ENCODE data around the gene LMLN. TPM values are rescaled to one million over a fixed set of nuclear protein-coding genes. Genes with fewer than 3 reads are reported as not detected.

LMLN gene
- total and polyA plus RNA-seq, 4 experiments from 2014 or later: 1.9 to 6.5 (median 4.4) TPM

- Histone ChIP-seq H3K27ac (ENCODE audit: low read depth, low read length) (no peak overlapping the region), H3K4me1 (ENCODE audit: insufficient read depth, low read length) (no peaks in the 10 kb centered on the region), H3K27me3 (ENCODE audit: insufficient read depth, low read length) (no peaks in the 10 kb centered on the region), H3K9me3 (ENCODE audit: control insufficient read depth in 1 of 2, low read length in 2 of 2) (no peaks in the 10 kb centered on the region), H3K36me3 (ENCODE audit: insufficient read depth, low read length) (no peaks in the 10 kb centered on the region), H3K4me3 (ENCODE audit: low read length in 2 of 2) (no peak overlapping the region)
- H3K4me1 Mint-ChIP-seq: no peaks in the 10 kb centered on the region
- intact Hi-C loops (cut with micrococcal nuclease): no loop called here
- H3K27me3 Mint-ChIP-seq: no peaks in the 10 kb centered on the region
- no peak overlapping the region for H3K4me3 Mint-ChIP-seq
- ChIA-PET POLR2A (ENCODE audit: partially characterized antibody) (no interaction called here), CTCF (ENCODE audit: partially characterized antibody) (interaction anchor here (1.6 kb wide), 1 partner anchor 31 kb away, joined by 4 read pairs; no protein-coding TSS in a partner anchor)
- H3K9me3 Mint-ChIP-seq: no peaks in the 10 kb centered on the region
- peaks cover 7 to 15% of the 10 kb centered on the region in 2 donors for H3K36me3 Mint-ChIP-seq
- no peak for DNase-seq
- H3K27ac Mint-ChIP-seq: no peak overlapping the region
Observed at GRCh38 chr3:197936819-197937384, 23.1 kb upstream of the LMLN start.

GRCh38 chr3:197940745-197941384 is 19.2 kb upstream of the LMLN start:
- Mint-ChIP-seq H3K4me3 (no peak overlapping the region), H3K27me3 (no peaks in the 10 kb centered on the region), H3K4me1 (no peaks in the 10 kb centered on the region), H3K27ac (peak overlapping the region in 1 of 7 donors; percentile 12), H3K36me3 (peaks cover 7 to 15% of the 10 kb centered on the region in 2 donors), H3K9me3 (no peaks in the 10 kb centered on the region)
- intact Hi-C loops (cut with micrococcal nuclease): no loop called here
- ChIA-PET POLR2A (ENCODE audit: partially characterized antibody) (no interaction called here), CTCF (ENCODE audit: partially characterized antibody) (no interaction called here)
- Histone ChIP-seq H3K9me3 (ENCODE audit: control insufficient read depth in 1 of 2, low read length in 2 of 2) (no peaks in the 10 kb centered on the region), H3K36me3 (ENCODE audit: insufficient read depth, low read length) (no peaks in the 10 kb centered on the region), H3K27me3 (ENCODE audit: insufficient read depth, low read length) (no peaks in the 10 kb centered on the region), H3K4me3 (ENCODE audit: low read length in 2 of 2) (no peak overlapping the region), H3K4me1 (ENCODE audit: insufficient read depth, low read length) (no peaks in the 10 kb centered on the region), H3K27ac (ENCODE audit: low read depth, low read length) (no peak overlapping the region)
- DNase-seq: no peak

- peak overlapping the region in 1 of 8 donors; percentile 30 for H3K4me3 Mint-ChIP-seq
- no peaks in the 10 kb centered on the region for H3K27me3 Mint-ChIP-seq
- POLR2A ChIA-PET (ENCODE audit: partially characterized antibody): interaction anchor here (1.3 kb wide), 1 partner anchor 37 kb away, joined by 3 read pairs; no protein-coding TSS in a partner anchor
Observed at GRCh38 chr3:197942956-197943556, 17.0 kb upstream of the LMLN start.

GRCh38 chr3:197949191-197949777 is 10.7 kb upstream of the LMLN start:
- no peaks in the 10 kb centered on the region for H3K27me3 Mint-ChIP-seq
- no peaks in the 10 kb centered on the region for H3K9me3 ChIP-seq (ENCODE audit: control insufficient read depth in 1 of 2, low read length in 2 of 2)
- POLR2A ChIA-PET (ENCODE audit: partially characterized antibody): interaction anchor here (0.7 to 2.9 kb wide), 5 partner anchors 9 to 199 kb away, joined by 3 to 20 read pairs (median 3); partner anchors contain the start of genes LMLN and LRCH3
- CTCF ChIA-PET (ENCODE audit: partially characterized antibody): no interaction called here
- H3K27ac ChIP-seq (ENCODE audit: low read depth, low read length): peak overlapping the region; percentile 88
- peaks cover 23 to 36% of the 10 kb centered on the region in 2 donors for H3K36me3 Mint-ChIP-seq
- H3K9me3 Mint-ChIP-seq: no peaks in the 10 kb centered on the region
- peaks cover 24% of the 10 kb centered on the region for H3K36me3 ChIP-seq (ENCODE audit: insufficient read depth, low read length)
- no peaks in the 10 kb centered on the region for H3K27me3 ChIP-seq (ENCODE audit: insufficient read depth, low read length)
- H3K4me1 ChIP-seq (ENCODE audit: insufficient read depth, low read length): peaks cover 42% of the 10 kb centered on the region
- H3K4me3 ChIP-seq (ENCODE audit: low read length in 2 of 2): peak overlapping the region in 1 of 2 donors; percentile 80
- H3K4me1 Mint-ChIP-seq: peaks cover 19 to 49% (median 31%) of the 10 kb centered on the region in 4 donors
- peak overlapping the region; percentile 96 to 100 (median 98) for H3K4me3 Mint-ChIP-seq
- intact Hi-C loops (cut with micrococcal nuclease): no loop called here
- no peak for DNase-seq
- H3K27ac Mint-ChIP-seq: peak overlapping the region; percentile 96 to 100 (median 98)

More at GRCh38 chr3:197942956-197943556, 17.0 kb upstream of the LMLN start:
- H3K4me3 ChIP-seq (ENCODE audit: low read length in 2 of 2): no peak overlapping the region
- no peaks in the 10 kb centered on the region for H3K9me3 ChIP-seq (ENCODE audit: control insufficient read depth in 1 of 2, low read length in 2 of 2)
- Mint-ChIP-seq H3K9me3 (no peaks in the 10 kb centered on the region), H3K36me3 (peaks cover 4 to 9% of the 10 kb centered on the region in 2 donors), H3K4me1 (peaks cover 0 to 1% (median 0%) of the 10 kb centered on the region in 4 donors), H3K27ac (no peak overlapping the region)
- intact Hi-C loops (cut with micrococcal nuclease): loop anchor here (1.0 kb wide), 1 partner anchor 37 kb away; no protein-coding TSS in a partner anchor
- CTCF ChIA-PET (ENCODE audit: partially characterized antibody): interaction anchor here (0.7 to 4.1 kb wide), 7 partner anchors 9 to 147 kb away, joined by 3 to 32 read pairs (median 3); no protein-coding TSS in a partner anchor
- no peaks in the 10 kb centered on the region for H3K27me3 ChIP-seq (ENCODE audit: insufficient read depth, low read length)
- H3K27ac ChIP-seq (ENCODE audit: low read depth, low read length): no peak overlapping the region
- no peaks in the 10 kb centered on the region for H3K36me3 ChIP-seq (ENCODE audit: insufficient read depth, low read length)
- peak in 4 of 5 donors; percentile 36 to 52 (median 42) for DNase-seq
- no peaks in the 10 kb centered on the region for H3K4me1 ChIP-seq (ENCODE audit: insufficient read depth, low read length)

- Mint-ChIP-seq H3K36me3 (peaks cover 31 to 43% of the 10 kb centered on the region in 2 donors), H3K27me3 (no peaks in the 10 kb centered on the region), H3K4me1 (peaks cover 19 to 55% (median 31%) of the 10 kb centered on the region in 4 donors), H3K4me3 (peak within 1 kb of the TSS; percentile 96 to 100 (median 98)), H3K9me3 (no peaks in the 10 kb centered on the region), H3K27ac (peak within 1 kb of the TSS; percentile 96 to 100 (median 98))
- Histone ChIP-seq H3K9me3 (ENCODE audit: control insufficient read depth in 1 of 2, low read length in 2 of 2) (no peaks in the 10 kb centered on the region), H3K4me3 (ENCODE audit: low read length in 2 of 2) (peak within 1 kb of the TSS; percentile 59 to 80), H3K36me3 (ENCODE audit: insufficient read depth, low read length) (peaks cover 32% of the 10 kb centered on the region), H3K4me1 (ENCODE audit: insufficient read depth, low read length) (peaks cover 46% of the 10 kb centered on the region), H3K27me3 (ENCODE audit: insufficient read depth, low read length) (no peaks in the 10 kb centered on the region), H3K27ac (ENCODE audit: low read depth, low read length) (peak within 1 kb of the TSS; percentile 88)
- peak; percentile 91 to 95 (median 95) for DNase-seq
- intact Hi-C loops (cut with micrococcal nuclease): loop anchor here (1.0 to 10.0 kb wide), 3 partner anchors 10 to 395 kb away; partner anchors contain the start of genes BDH1 and LMLN
- ChIA-PET CTCF (ENCODE audit: partially characterized antibody) (no interaction called here), POLR2A (ENCODE audit: partially characterized antibody) (interaction anchor here (0.7 to 2.9 kb wide), 5 partner anchors 9 to 199 kb away, joined by 3 to 20 read pairs (median 3); partner anchors contain the start of genes LMLN and LRCH3)
Observed at GRCh38 chr3:197949778-197950676, 10.0 kb upstream of the LMLN start, which contains the start of gene RPL35A. Gene RPL35A (plus strand): TSS chr3:197950190. CDS start chr3:197950968, 778 bp downstream.

GRCh38 chr3:197950677-197951061 is 9.3 kb upstream of the LMLN start:
- Mint-ChIP-seq H3K4me3 (peak overlapping the region; percentile 96 to 100 (median 98)), H3K27me3 (no peaks in the 10 kb centered on the region), H3K27ac (peak overlapping the region; percentile 96 to 100 (median 98)), H3K9me3 (no peaks in the 10 kb centered on the region), H3K4me1 (peaks cover 19 to 55% (median 31%) of the 10 kb centered on the region in 4 donors), H3K36me3 (peaks cover 35 to 49% of the 10 kb centered on the region in 2 donors)
- Histone ChIP-seq H3K27ac (ENCODE audit: low read depth, low read length) (peak overlapping the region; percentile 88), H3K4me1 (ENCODE audit: insufficient read depth, low read length) (peaks cover 46% of the 10 kb centered on the region), H3K4me3 (ENCODE audit: low read length in 2 of 2) (peak overlapping the region; percentile 59 to 80), H3K27me3 (ENCODE audit: insufficient read depth, low read length) (no peaks in the 10 kb centered on the region), H3K36me3 (ENCODE audit: insufficient read depth, low read length) (peaks cover 37% of the 10 kb centered on the region), H3K9me3 (ENCODE audit: control insufficient read depth in 1 of 2, low read length in 2 of 2) (no peaks in the 10 kb centered on the region)
- intact Hi-C loops (cut with micrococcal nuclease): loop anchor here (1.0 to 10.0 kb wide), 3 partner anchors 10 to 396 kb away; partner anchors contain the start of genes BDH1 and LMLN
- DNase-seq: no peak
- POLR2A ChIA-PET (ENCODE audit: partially characterized antibody): interaction anchor here (1.3 to 2.9 kb wide), 3 partner anchors 8 to 200 kb away, joined by 3 to 20 read pairs (median 17); partner anchors contain the start of gene LMLN
- CTCF ChIA-PET (ENCODE audit: partially characterized antibody): no interaction called here
